ENCODE results near the gene UGT1A8. TPM values are rescaled to one million over a fixed set of nuclear protein-coding genes. Genes with fewer than 3 reads are reported as not detected.

The UGT1A8 gene
- total and polyA plus RNA-seq, 12 donors, result 0.11 TPM; not detected in 11

DNA sequence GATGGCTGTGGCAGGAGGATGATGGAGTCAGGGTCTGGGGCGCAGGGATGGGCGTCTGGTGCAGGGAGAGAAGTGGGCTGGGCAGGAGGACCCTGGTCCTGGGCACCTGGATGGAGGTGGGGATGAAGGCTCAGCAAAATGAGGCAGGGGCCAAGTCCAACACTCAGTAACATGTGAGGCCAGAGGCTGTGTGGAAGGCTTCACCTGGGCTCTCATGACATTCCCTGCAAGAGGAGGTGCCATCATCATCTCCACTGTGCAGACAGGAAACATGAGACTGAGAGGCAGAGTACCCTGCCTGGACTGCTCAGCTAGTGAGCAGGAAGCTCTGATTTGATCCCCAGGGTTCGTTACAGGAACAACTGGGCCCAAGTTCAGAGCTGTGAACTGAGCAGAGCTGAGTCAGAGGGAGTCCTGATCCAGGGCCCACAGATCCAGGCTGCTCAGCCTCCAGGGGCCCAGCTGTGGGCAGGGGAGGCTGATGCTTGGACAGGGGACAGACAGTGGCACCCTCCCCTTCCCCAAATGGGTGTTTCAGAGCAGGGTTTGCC, 200.0 kb downstream of the UGT1A8 start:
- no peaks in the 10 kb centered on the region for H3K4me1 ChIP-seq
- WGBS, 2 donors, result 66 to 73% methylated on average over 3 of the region's 3 CpGs
- no peak overlapping the region for H3K27ac ChIP-seq
- intact Hi-C loops (cut with DNase I), result no loop called here
- H3K9me3 ChIP-seq, result peaks cover 0 to 9% (median 0%) of the 10 kb centered on the region in 11 donors
- H3K36me3 ChIP-seq, result no peaks in the 10 kb centered on the region
- ATAC-seq (peak in 1 of 8 donors; percentile 5), DNase-seq (no peak)
- no peak overlapping the region for H3K4me3 ChIP-seq
- peaks cover 0 to 34% (median 0%) of the 10 kb centered on the region in 7 donors for H3K27me3 ChIP-seq
- TF ChIP-seq CTCF (IDR thresholded peaks at IDR 0.05), result no peak

DNA sequence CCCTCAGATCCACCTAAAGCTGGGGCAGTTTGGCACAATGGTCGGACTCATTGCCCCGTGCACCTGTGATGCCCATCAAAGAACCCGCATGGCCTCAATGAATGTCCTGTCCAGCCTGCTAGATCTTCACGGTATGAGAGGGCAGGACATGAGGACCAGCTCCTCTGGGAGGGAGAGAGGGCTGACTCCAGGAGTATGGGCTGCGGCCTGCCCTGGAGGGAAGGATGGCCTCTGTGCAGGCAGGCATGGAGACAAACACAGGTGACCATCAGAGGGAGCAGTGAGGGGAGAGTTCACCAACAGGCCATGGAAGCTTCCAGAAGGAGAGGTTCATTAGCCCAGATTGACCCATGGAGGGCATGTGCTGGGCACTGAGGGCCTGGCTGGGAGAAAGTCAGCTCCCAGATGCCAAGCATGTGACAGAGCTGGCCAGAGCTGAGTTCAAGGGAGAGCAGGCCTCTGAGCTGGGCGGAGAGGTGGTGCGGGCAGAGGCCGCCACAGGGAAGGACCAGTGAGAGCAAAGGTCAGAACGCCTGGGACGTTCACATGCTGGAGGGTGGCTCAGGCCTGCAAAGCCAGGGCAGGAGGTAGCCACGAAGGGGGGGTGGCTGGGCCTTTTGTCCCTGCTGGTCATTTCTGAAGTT, 200.7 kb downstream of the UGT1A8 start:
- Histone ChIP-seq H3K27ac (no peak overlapping the region), H3K36me3 (no peaks in the 10 kb centered on the region), H3K27me3 (peaks cover 0 to 34% (median 0%) of the 10 kb centered on the region in 7 donors), H3K9me3 (peaks cover 0 to 9% (median 0%) of the 10 kb centered on the region in 11 donors), H3K4me3 (no peak overlapping the region), H3K4me1 (no peaks in the 10 kb centered on the region)
- WGBS, 2 donors, result 90 to 91% methylated on average over 11 of the region's 11 CpGs
- DNase-seq, result no peak
- no peak for ATAC-seq
- TF ChIP-seq CTCF (IDR thresholded peaks at IDR 0.05), result no peak
- intact Hi-C loops (cut with DNase I), result no loop called here

DNA sequence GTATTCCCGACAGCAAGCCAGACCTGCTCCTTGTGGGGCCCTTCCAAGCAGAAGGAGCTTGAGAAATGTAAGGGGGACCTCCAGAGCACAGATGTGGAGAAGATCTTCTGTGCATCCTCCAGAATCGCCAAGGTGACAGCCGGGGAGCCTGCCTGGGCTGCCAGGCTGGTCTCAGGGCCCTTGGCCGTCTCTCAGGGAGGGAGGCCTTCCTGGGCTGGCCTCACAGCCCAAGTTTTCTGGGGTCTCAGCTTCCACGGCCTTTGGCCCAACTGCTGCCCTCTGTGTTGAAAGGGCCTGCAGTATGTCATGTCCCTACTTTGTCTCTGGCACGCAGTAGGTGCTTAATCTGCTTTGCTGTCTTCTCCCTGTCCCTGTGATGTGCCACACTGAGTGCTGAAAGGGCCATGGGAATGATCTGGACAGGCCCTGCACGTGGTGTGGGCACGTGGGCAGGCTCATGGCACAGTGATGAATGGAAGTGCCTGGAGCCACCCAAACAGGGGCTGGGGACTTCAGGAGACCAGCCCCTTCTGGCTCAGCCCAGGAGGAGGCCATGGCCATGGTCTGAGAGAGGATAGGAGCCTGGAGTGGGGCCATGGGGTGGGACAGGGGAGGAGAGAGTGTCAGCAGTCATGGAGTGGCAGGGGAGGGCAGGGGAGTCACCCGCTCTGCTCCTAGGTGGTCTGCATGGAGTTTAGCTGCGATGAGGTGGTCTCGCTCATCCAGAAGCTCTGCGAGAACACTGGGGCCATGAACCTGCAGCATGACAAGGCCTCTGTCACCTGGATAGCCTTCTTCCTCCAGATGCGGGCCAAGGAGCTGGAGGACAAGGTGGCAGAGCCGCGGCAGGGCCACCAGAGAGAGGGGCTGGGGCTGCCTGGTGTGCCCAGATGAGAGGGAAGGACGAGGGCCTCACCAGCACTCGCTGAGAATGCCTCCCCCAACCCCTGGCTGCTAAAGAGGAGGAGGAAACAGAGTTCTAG, 201.5 kb downstream of the UGT1A8 start:
- no peaks in the 10 kb centered on the region for H3K36me3 ChIP-seq
- H3K9me3 ChIP-seq, result peaks cover 0 to 9% (median 0%) of the 10 kb centered on the region in 11 donors
- no peak for TF ChIP-seq CTCF (IDR thresholded peaks at IDR 0.05)
- intact Hi-C loops (cut with DNase I), result no loop called here
- no peak for DNase-seq
- H3K4me1 ChIP-seq, result no peaks in the 10 kb centered on the region
- 76 to 81% methylated on average over 17 of the region's 17 CpGs for WGBS, 2 donors
- no peak for ATAC-seq
- no peak overlapping the region for H3K4me3 ChIP-seq
- peaks cover 0 to 34% (median 0%) of the 10 kb centered on the region in 7 donors for H3K27me3 ChIP-seq
- H3K27ac ChIP-seq, result no peak overlapping the region

Data from heart right ventricle (tissue), 16 donors.